HepG2 (cell line): ENCODE measurements around the gene RAB34. TPM values are rescaled to one million over a fixed set of nuclear protein-coding genes. Genes with fewer than 3 reads are reported as not detected.

ENCODE experiments used
- ATAC-seq: fragments of 200-7000 bp; cut with Tn5 transposase; 3 replicates; pipeline ENCODE4 v1.9.1; 2020; ENCODE audit warnings: mild to moderate bottlenecking, moderate library complexity
- BruUV-seq: library from RNA; stranded (reverse); fragments of 400-500 nt; replicated peaks from 2 replicates; lab custom pipeline; 2021; lab: Mats Ljungman, UMichigan
- CTCF ChIA-PET: fragments of 300-600 bp; formaldehyde crosslinking; extraction: SDS; loops from one replicate; lab custom pipeline; 2021; ENCODE audit warnings: low total read pairs, inconsistent platforms, low intra/inter-chr PET ratio; lab: Yijun Ruan, JAX
- POLR2A ChIA-PET: fragments of 350-600 bp; sonication (Branson Sonifier 250); formaldehyde crosslinking; loops from one replicate; lab custom pipeline; 2020; ENCODE audit warnings: antibody characterized with exemption, inconsistent platforms; lab: Yijun Ruan, JAX
- DNase-seq: peaks from one replicate; pipeline ENCODE4 v3.0.0-alpha.2; 2015; ENCODE audit warnings: low spot score
- FAIRE-seq: peaks from 3 replicates; lab custom pipeline; 2011; peaks lifted over from hg19 to GRCh38; lab: Jason Lieb, UNC
- H2AFZ ChIP-seq: one replicate; pipeline ENCODE4 v1.6.1; 2011; ENCODE audit warnings: low read length, inconsistent platforms
- H3K27ac ChIP-seq: fragments of 300-600 bp; 3 replicates; pipeline ENCODE4 v1.8.0; 2011; ENCODE audit warnings: mixed run types, mild to moderate bottlenecking, mixed read lengths, low read length, inconsistent platforms; ENCODE audit not compliant: insufficient read depth; ENCODE audit errors: extremely low read length
- H3K27me3 ChIP-seq, 2 experiments: fragments of 200-600 bp in 1 of 2; 2 replicates in 1 of 2; 3 replicates in 1 of 2; pipeline versions ENCODE4 v1.6.0 to v1.8.0; 2011; ENCODE audit warnings: low read length in 2 of 2, mild to moderate bottlenecking in 2 of 2, moderate library complexity in 2 of 2, inconsistent platforms in 1 of 2; ENCODE audit not compliant: insufficient read depth in 2 of 2, control insufficient read depth in 1 of 2
- H3K36me3 ChIP-seq, 2 experiments: fragments of 200-600 bp in 1 of 2; replicated peaks in 1 of 2; 2 replicates in 1 of 2; 3 replicates in 1 of 2; pipeline versions ENCODE4 v1.5.1 to v1.8.0; 2011; ENCODE audit warnings: low read length in 2 of 2, inconsistent platforms in 1 of 2; ENCODE audit not compliant: insufficient read depth in 2 of 2, control insufficient read depth in 1 of 2
- H3K4me1 ChIP-seq: 2 replicates; pipeline ENCODE4 v1.5.1; 2012; ENCODE audit warnings: low read length, inconsistent platforms; ENCODE audit not compliant: insufficient read depth
- H3K4me2 ChIP-seq: 2 replicates; pipeline ENCODE4 v1.6.0; 2011; ENCODE audit warnings: low read depth, low read length, inconsistent platforms
- H3K4me3 ChIP-seq, 3 experiments: fragments of 200-600 bp in 1 of 3; sonication (generic), shearing (Covaris generic) in 1 of 3; replicated peaks in 1 of 3; 2 replicates each; pipeline ENCODE4 v1.5.1; 2011 to 2016; ENCODE audit warnings: low read length in 3 of 3, inconsistent platforms in 2 of 3, low read depth in 2 of 3, mild to moderate bottlenecking in 2 of 3, control low read depth in 1 of 3, mixed read lengths in 1 of 3; ENCODE audit not compliant: insufficient read depth in 1 of 3
- H3K79me2 ChIP-seq: one replicate; pipeline ENCODE4 v1.6.1; 2011; ENCODE audit warnings: low read length, inconsistent platforms; ENCODE audit not compliant: insufficient read depth
- H3K9ac ChIP-seq: 2 replicates; pipeline ENCODE4 v1.6.0; 2011; ENCODE audit warnings: mild to moderate bottlenecking, low read depth, low read length, inconsistent platforms; ENCODE audit not compliant: insufficient read depth
- H3K9me3 ChIP-seq: 2 replicates; pipeline ENCODE4 v1.5.1; 2012; ENCODE audit warnings: mild to moderate bottlenecking, low read length
- H4K20me1 ChIP-seq: 2 replicates; pipeline ENCODE4 v1.6.0; 2011; ENCODE audit warnings: inconsistent platforms, mild to moderate bottlenecking, low read length, moderate library complexity; ENCODE audit not compliant: insufficient read depth
- ARID4A ChIP-seq: sonication (generic); formaldehyde crosslinking; IDR thresholded peaks from 2 replicates; pipeline ENCODE4 v1.5.0; 2020; ENCODE audit warnings: mild to moderate bottlenecking, missing genetic modification reagents, borderline replicate concordance
- ARNT ChIP-seq: fragments of 450-650 bp; IDR thresholded peaks from 2 replicates; pipeline ENCODE4 v1.6.1; 2017
- CC2D1A ChIP-seq: sonication (generic); formaldehyde crosslinking; IDR thresholded peaks from 2 replicates; pipeline ENCODE4 v1.8.1; 2023; ENCODE audit warnings: mild to moderate bottlenecking, missing genetic modification reagents
- NKX3-1 ChIP-seq: sonication (generic); formaldehyde crosslinking; IDR thresholded peaks from 2 replicates; pipeline ENCODE4 v1.5.0; 2020; ENCODE audit warnings: missing genetic modification reagents
- SNAPC2 ChIP-seq: sonication (generic); formaldehyde crosslinking; IDR thresholded peaks from 2 replicates; pipeline ENCODE4 v1.8.1; 2022; ENCODE audit warnings: mild to moderate bottlenecking, missing genetic modification reagents
- U2AF2 ChIP-seq: fragments of 200-400 bp; formaldehyde crosslinking; IDR thresholded peaks from 2 replicates; pipeline ENCODE4 v1.6.1; 2017; ENCODE audit warnings: low read depth, mild to moderate bottlenecking, low read length
- ZFP41 ChIP-seq: sonication (generic); formaldehyde crosslinking; IDR thresholded peaks from 2 replicates; pipeline ENCODE4 v1.4.0; 2020; ENCODE audit warnings: mild to moderate bottlenecking, missing genetic modification reagents, borderline replicate concordance
- ZNF720 ChIP-seq: sonication (generic); formaldehyde crosslinking; IDR thresholded peaks from 2 replicates; pipeline ENCODE4 v1.4.0; 2020; ENCODE audit warnings: missing genetic modification reagents
- ZNF790 ChIP-seq: sonication (generic); formaldehyde crosslinking; IDR thresholded peaks from 2 replicates; pipeline ENCODE4 v1.8.0; 2022; ENCODE audit warnings: missing genetic modification reagents, mild to moderate bottlenecking, borderline replicate concordance
- ZNF83 ChIP-seq: sonication (generic); formaldehyde crosslinking; IDR thresholded peaks from 2 replicates; pipeline ENCODE4 v1.4.0; 2020; ENCODE audit warnings: missing genetic modification reagents, mild to moderate bottlenecking, borderline replicate concordance
- ZXDC ChIP-seq: sonication (generic); formaldehyde crosslinking; IDR thresholded peaks from 2 replicates; pipeline ENCODE4 v1.5.0; 2020; ENCODE audit warnings: mild to moderate bottlenecking, missing genetic modification reagents
- ZZZ3 ChIP-seq: sonication (generic); formaldehyde crosslinking; IDR thresholded peaks from 2 replicates; pipeline ENCODE4 v1.4.0; 2020; ENCODE audit warnings: missing genetic modification reagents, mild to moderate bottlenecking, borderline replicate concordance
- WGBS: methylation state at CpG from one replicate; pipeline ENCODE4 v1.1.6; 2017; ENCODE audit warnings: low lambda C conversion rate; 5-methylcytosine and 5-hydroxymethylcytosine counted together
- in situ Hi-C: cut with HindIII; loops from 2 replicates; pipeline ENCODE4 v1.10.0; 2017; ENCODE audit warnings: low pct_unique_long_range_greater_than_20kb; ENCODE audit not compliant: extremely low pct_ligation_motif_present
- intact Hi-C: fragments of 100-400 bp; cut with micrococcal nuclease; formaldehyde crosslinking; loops from one replicate; pipeline ENCODE4 v1.10.0; 2022; ENCODE audit not compliant: unreplicated experiment
- polyA plus RNA-seq, 8 experiments: library from polyadenylated mRNA; depleted of rRNA in 3 of 8; stranded (reverse) in 7 of 8; unstranded in 1 of 8; fragments of >200 nt; fragmentation: Illumina TruSeq in 4 of 8; extraction: Trizol in 4 of 8; gene quantifications; 2 replicates each; pipeline versions ENCODE4 v1.2.1 to v1.2.3, GENCODE V29; 2011 to 2016; ENCODE audit warnings: low read depth in 4 of 8, missing spikeins in 1 of 8, mixed read lengths in 1 of 8; ENCODE audit not compliant: insufficient read depth in 1 of 8
- total RNA-seq, 5 experiments: library from RNA; depleted of rRNA; stranded (reverse); fragments of >200 nt; fragmentation: Illumina TruSeq; extraction: Trizol; gene quantifications; 2 replicates each; pipeline ENCODE4 v1.2.3, GENCODE V29; 2016; ENCODE audit warnings: low read depth in 1 of 5

Gene RAB34
- total and polyA plus RNA-seq, 2 of the 13 experiments (the other 11 are each of a cell fraction or from before 2014, with no cell fraction given) = 0.49 TPM; not detected in 1

- ChIA-PET CTCF (interaction anchor here (1.8 kb wide), 1 partner anchor 29 kb away, joined by 20 read pairs; no protein-coding TSS in a partner anchor), POLR2A (interaction anchor here (1.2 to 1.4 kb wide), 2 partner anchors 23 to 31 kb away, joined by 3 to 5 read pairs; partner anchors contain the start of gene BLTP2)
- FAIRE-seq (no peak), DNase-seq (no peak), ATAC-seq (no peak)
- BruUV-seq = no TSS peak
- Histone ChIP-seq H3K27me3 (no peaks in the 10 kb centered on the region), H2AFZ (no peak overlapping the region), H3K9ac (no peak overlapping the region), H3K4me1 (no peaks in the 10 kb centered on the region), H3K27ac (no peak overlapping the region), H3K4me3 (no peak overlapping the region), H3K9me3 (no peaks in the 10 kb centered on the region), H3K4me2 (no peak overlapping the region), H4K20me1 (no peaks in the 10 kb centered on the region), H3K36me3 (peaks cover 48 to 85% of the 10 kb centered on the region in 2 experiments), H3K79me2 (peaks cover 2% of the 10 kb centered on the region)
- in situ Hi-C loops (no loop called here), intact Hi-C loops (no loop called here)
- 98% methylated on average over 3 of the region's 3 CpGs for WGBS
- TF ChIP-seq ARNT (no peak), ZZZ3 (CRISPR knock-in tag) (no peak), ARID4A (CRISPR knock-in tag) (no peak), ZNF790 (no peak), ZNF720 (no peak), U2AF2 (no peak), NKX3-1 (CRISPR knock-in tag) (no peak), ZFP41 (CRISPR knock-in tag) (no peak), CC2D1A (CRISPR knock-in tag) (no peak), ZNF83 (CRISPR knock-in tag) (no peak), ZXDC (CRISPR knock-in tag) (no peak), SNAPC2 (CRISPR knock-in tag) (no peak)
These were observed 42.2 kb downstream of the RAB34 start for GRCh38 chr17:28675490-28675889.
